Epithelial cell of alveolus of lung (primary cell): ENCODE data around the gene HMGA1. TPM values are rescaled to one million over a fixed set of nuclear protein-coding genes. Genes with fewer than 3 reads are reported as not detected.

ENCODE experiments used
- total RNA-seq: library from RNA; depleted of rRNA; stranded (reverse); fragments of >200 nt; gene quantifications from 2 replicates; pipeline ENCODE4 v1.2.1, GENCODE V29; 2015

HMGA1 gene
- 452 and 889 TPM in 2 replicates for total RNA-seq

GRCh38 chr6:34236443-34237315, at the start of gene HMGA1:
TSS of gene HMGA1 (plus strand) at chr6:34236873. CDS start at chr6:34240781, 3,908 bp downstream.

GRCh38 chr6:34248727-34249468, 12.2 kb downstream of the HMGA1 start, which contains the start of gene SMIM29:
TSS of gene SMIM29 (minus strand) at chr6:34249006. CDS start at chr6:34247791, 1,215 bp downstream.

Other genes with a start within 250 kb of the HMGA1 start
- not detected in 2 replicates for gene GRM4, start 90.8 kb upstream of the HMGA1 start, total RNA-seq
- 17.0 and 60.5 TPM in 2 replicates for gene SMIM29, start 12.1 kb downstream of the HMGA1 start, total RNA-seq
- gene NUDT3, start 155.8 kb downstream of the HMGA1 start, total RNA-seq, result 22.8 and 33.9 TPM in 2 replicates
- 3,746 and 5,516 TPM in 2 replicates for gene RPS10, start 189.2 kb downstream of the HMGA1 start, total RNA-seq
- gene PACSIN1, start 229.2 kb downstream of the HMGA1 start, total RNA-seq, result not detected in 2 replicates